SK-N-SH (cell line): ENCODE results near the gene KIR2DL3. TPM values are rescaled to one million over a fixed set of nuclear protein-coding genes. Genes with fewer than 3 reads are reported as not detected.
"Not testable (repeated sequence)": the region's sequence is repeated elsewhere in the genome, so short reads cannot be mapped to it uniquely, and the experiment has no call there.

Experiments
- CTCF ChIA-PET: fragments of 300-600, 350-600 bp; formaldehyde crosslinking; extraction: SDS; loops from one replicate; lab custom pipeline; 2021; lab: Yijun Ruan, JAX
- POLR2A ChIA-PET: fragments of 350-600 bp; sonication (Branson Sonifier 250); formaldehyde crosslinking; extraction: SDS; loops from one replicate; lab custom pipeline; 2020; ENCODE audit warnings: antibody characterized with exemption, inconsistent platforms; lab: Yijun Ruan, JAX
- DNase-seq: peaks from one replicate; pipeline ENCODE4 v3.0.0; 2012
- H2AFZ ChIP-seq: fragments of 200-600 bp; sonication (generic); 2 replicates; pipeline ENCODE4 v1.8.1; 2016; ENCODE audit warnings: antibody characterized with exemption, mild to moderate bottlenecking, low read depth
- H3F3A ChIP-seq: fragments of 200-600 bp; sonication (generic); replicated peaks from 2 replicates; pipeline ENCODE3; 2016; ENCODE audit warnings: antibody characterized with exemption, mild to moderate bottlenecking; ENCODE audit not compliant: insufficient read depth
- H3K27ac ChIP-seq, 2 experiments: fragments of 200-500 bp in 1 of 2; fragments of 200-600 bp in 1 of 2; sonication (Bioruptor generic) in 1 of 2; sonication (generic), shearing (Covaris generic) in 1 of 2; 2 replicates each; pipeline versions ENCODE4 v1.5.1 to v1.6.1; 2014 to 2016; ENCODE audit warnings: low read depth in 2 of 2, inconsistent platforms in 1 of 2, low read length in 1 of 2, mild to moderate bottlenecking in 1 of 2, mixed read lengths in 1 of 2
- H3K27me3 ChIP-seq: fragments of 200-600 bp; sonication (generic), shearing (Covaris generic); 2 replicates; pipeline ENCODE4 v1.6.1; 2016; ENCODE audit warnings: mixed run types; ENCODE audit not compliant: insufficient read depth
- H3K36me3 ChIP-seq, 2 experiments: fragments of 200-500 bp in 1 of 2; fragments of 200-600 bp in 1 of 2; sonication (Bioruptor generic) in 1 of 2; sonication (generic) in 1 of 2; replicated peaks in 1 of 2; 2 replicates each; pipeline versions ENCODE3 to v1.5.1; 2014 to 2016; ENCODE audit warnings: low read length in 1 of 2, mild to moderate bottlenecking in 1 of 2; ENCODE audit not compliant: insufficient read depth in 2 of 2, control insufficient read depth in 1 of 2
- H3K4me1 ChIP-seq, 2 experiments: fragments of 200-500 bp in 1 of 2; fragments of 200-600 bp in 1 of 2; sonication (Bioruptor generic) in 1 of 2; sonication (generic), shearing (Covaris generic) in 1 of 2; 2 replicates each; pipeline versions ENCODE4 v1.5.1 to v1.6.1; 2014 to 2016; ENCODE audit warnings: low read depth in 1 of 2, low read length in 1 of 2, mixed run types in 1 of 2; ENCODE audit not compliant: insufficient read depth in 2 of 2, control insufficient read depth in 1 of 2
- H3K4me2 ChIP-seq: fragments of 200-600 bp; sonication (generic), shearing (Covaris generic); 2 replicates; pipeline ENCODE4 v1.6.1; 2017; ENCODE audit warnings: mixed run types
- H3K4me3 ChIP-seq, 2 experiments: fragments of 200-500 bp in 1 of 2; fragments of 200-600 bp in 1 of 2; sonication (Bioruptor generic) in 1 of 2; sonication (generic), shearing (Covaris generic) in 1 of 2; 2 replicates each; pipeline versions ENCODE4 v1.5.1 to v1.8.1; 2014 to 2016; ENCODE audit warnings: low read depth in 2 of 2, inconsistent platforms in 1 of 2, low read length in 1 of 2, mild to moderate bottlenecking in 1 of 2, mixed read lengths in 1 of 2, moderate library complexity in 1 of 2
- H3K79me2 ChIP-seq: fragments of 200-600 bp; sonication (generic); 2 replicates; pipeline ENCODE4 v1.8.1; 2017; ENCODE audit warnings: mild to moderate bottlenecking; ENCODE audit not compliant: insufficient read depth
- H3K9ac ChIP-seq: fragments of 200-600 bp; sonication (generic); 2 replicates; pipeline ENCODE4 v1.6.1; 2017; ENCODE audit warnings: mixed run types
- H3K9me2 ChIP-seq: fragments of 200-600 bp; sonication (generic); 2 replicates; pipeline ENCODE4 v1.6.1; 2017; ENCODE audit warnings: mixed run types
- H3K9me3 ChIP-seq: fragments of 200-600 bp; sonication (generic); 2 replicates; pipeline ENCODE4 v1.6.1; 2017; ENCODE audit warnings: mixed run types, mild to moderate bottlenecking, moderate library complexity
- H4K20me1 ChIP-seq: fragments of 200-600 bp; sonication (generic); 2 replicates; pipeline ENCODE4 v1.6.1; 2017; ENCODE audit warnings: mild to moderate bottlenecking, mixed run types; ENCODE audit not compliant: insufficient read depth
- CHD2 ChIP-seq: fragments of 150-350 bp; IDR thresholded peaks from 2 replicates; pipeline ENCODE4 v1.6.1; 2018; ENCODE audit warnings: low read length; ENCODE audit not compliant: partially characterized antibody
- ELF1 ChIP-seq: IDR thresholded peaks from 2 replicates; pipeline ENCODE4 v1.4.0; 2012
- FOSL2 ChIP-seq: IDR thresholded peaks from 2 replicates; pipeline ENCODE4 v1.4.0; 2012; ENCODE audit warnings: low read depth, mild to moderate bottlenecking, moderate library complexity, borderline replicate concordance
- FOXJ3 ChIP-seq: sonication (generic); formaldehyde crosslinking; IDR thresholded peaks from 2 replicates; pipeline ENCODE4 v1.5.1; 2020; ENCODE audit warnings: mild to moderate bottlenecking, missing genetic modification reagents
- FOXM1 ChIP-seq: IDR thresholded peaks from 2 replicates; pipeline ENCODE4 v1.4.0; 2012; ENCODE audit warnings: low read depth, mild to moderate bottlenecking
- GATA2 ChIP-seq: sonication (generic); formaldehyde crosslinking; IDR thresholded peaks from 2 replicates; pipeline ENCODE4 v1.5.0; 2020; ENCODE audit warnings: mild to moderate bottlenecking, missing genetic modification reagents
- JUND ChIP-seq: IDR thresholded peaks from 2 replicates; pipeline ENCODE4 v1.4.0; 2012
- MXI1 ChIP-seq: IDR thresholded peaks from 2 replicates; pipeline ENCODE4 v1.6.1; 2012; ENCODE audit warnings: mild to moderate bottlenecking, low read depth, low read length, improper control_type of control experiment
- POLR2AphosphoS5 ChIP-seq: IDR thresholded peaks from 2 replicates; pipeline ENCODE4 v1.6.1; 2012; ENCODE audit warnings: low read depth, low read length
- RAD21 ChIP-seq: IDR thresholded peaks from 2 replicates; pipeline ENCODE4 v1.6.1; 2012; ENCODE audit warnings: mild to moderate bottlenecking, low read length
- RXRA ChIP-seq: IDR thresholded peaks from 2 replicates; pipeline ENCODE4 v1.4.0; 2012; ENCODE audit warnings: low read depth, mild to moderate bottlenecking, borderline replicate concordance
- SMC3 ChIP-seq: IDR thresholded peaks from 2 replicates; pipeline ENCODE4 v1.6.1; 2012; ENCODE audit warnings: low read depth, low read length, improper control_type of control experiment
- USF2 ChIP-seq: fragments of 150-350 bp; IDR thresholded peaks from 2 replicates; pipeline ENCODE4 v1.6.1; 2017; ENCODE audit warnings: antibody characterized with exemption, low read length, low read depth, borderline replicate concordance
- ZBTB33 ChIP-seq: IDR thresholded peaks from 2 replicates; pipeline ENCODE4 v1.4.0; 2012; ENCODE audit warnings: low read depth, borderline replicate concordance
- WGBS: methylation state at CpG from one replicate; pipeline ENCODE4 v1.1.6; 2017; ENCODE audit warnings: low lambda C conversion rate; 5-methylcytosine and 5-hydroxymethylcytosine counted together
- polyA plus RNA-seq, 3 experiments: library from polyadenylated mRNA; depleted of rRNA; stranded (reverse); fragments of >200 nt; gene quantifications; 2 replicates each; pipeline ENCODE4 v1.2.3, GENCODE V29; 2012
- TF ChIP-seq, protein P1 (sequence below): fragments of 200-600 bp; sonication (generic); IDR thresholded peaks from 2 replicates; pipeline ENCODE4 v1.6.1; 2017; ENCODE audit warnings: antibody characterized with exemption, mild to moderate bottlenecking, moderate library complexity

The KIR2DL3 gene
- polyA plus RNA-seq, 1 of the 3 experiments (the other 2 are of a cell fraction): not detected

- Histone ChIP-seq H3K36me3 (no peaks in the 10 kb centered on the region), H3K4me3 (no peak overlapping the region), H3K27me3 (no peaks in the 10 kb centered on the region), H3K9me3 (no peaks in the 10 kb centered on the region), H4K20me1 (no peaks in the 10 kb centered on the region), H3F3A (no peaks in the 10 kb centered on the region), H3K9ac (no peak overlapping the region), H3K27ac (no peak overlapping the region), H3K79me2 (no peaks in the 10 kb centered on the region), H3K4me2 (no peak overlapping the region), H2AFZ (no peak overlapping the region), H3K9me2 (no peaks in the 10 kb centered on the region), H3K4me1 (no peaks in the 10 kb centered on the region)
- TF ChIP-seq RAD21 (no peak), USF2 (no peak), MXI1 (no peak), RXRA (no peak), ELF1 (no peak), FOXJ3 (CRISPR knock-in tag) (no peak), FOSL2 (no peak), CHD2 (no peak), GATA2 (no peak), ZBTB33 (no peak), FOXM1 (no peak), POLR2AphosphoS5 (no peak)
- POLR2A ChIA-PET: no interaction called here
- DNase-seq: no peak
- CTCF ChIA-PET: no interaction called here
- WGBS: 4% methylated on average over 1 of the region's 1 CpG
Observed at GRCh38 chr19:54738715-54739114, 402 bp downstream of the KIR2DL3 start.

GRCh38 chr19:54739587-54740497 is 1.5 kb downstream of the KIR2DL3 start:
- Histone ChIP-seq H3K9ac (no peak overlapping the region), H3K27ac (no peak overlapping the region), H3K4me2 (no peak overlapping the region), H4K20me1 (no peaks in the 10 kb centered on the region), H3K27me3 (no peaks in the 10 kb centered on the region), H2AFZ (no peak overlapping the region), H3K36me3 (no peaks in the 10 kb centered on the region), H3K4me3 (no peak overlapping the region), H3K9me2 (no peaks in the 10 kb centered on the region), H3F3A (no peaks in the 10 kb centered on the region), H3K79me2 (no peaks in the 10 kb centered on the region), H3K9me3 (no peaks in the 10 kb centered on the region), H3K4me1 (no peaks in the 10 kb centered on the region)
- POLR2A ChIA-PET: no interaction called here
- no peak for DNase-seq
- 4% methylated on average over 11 of the region's 13 CpGs for WGBS
- CTCF ChIA-PET: no interaction called here
- TF ChIP-seq, protein P1, sequence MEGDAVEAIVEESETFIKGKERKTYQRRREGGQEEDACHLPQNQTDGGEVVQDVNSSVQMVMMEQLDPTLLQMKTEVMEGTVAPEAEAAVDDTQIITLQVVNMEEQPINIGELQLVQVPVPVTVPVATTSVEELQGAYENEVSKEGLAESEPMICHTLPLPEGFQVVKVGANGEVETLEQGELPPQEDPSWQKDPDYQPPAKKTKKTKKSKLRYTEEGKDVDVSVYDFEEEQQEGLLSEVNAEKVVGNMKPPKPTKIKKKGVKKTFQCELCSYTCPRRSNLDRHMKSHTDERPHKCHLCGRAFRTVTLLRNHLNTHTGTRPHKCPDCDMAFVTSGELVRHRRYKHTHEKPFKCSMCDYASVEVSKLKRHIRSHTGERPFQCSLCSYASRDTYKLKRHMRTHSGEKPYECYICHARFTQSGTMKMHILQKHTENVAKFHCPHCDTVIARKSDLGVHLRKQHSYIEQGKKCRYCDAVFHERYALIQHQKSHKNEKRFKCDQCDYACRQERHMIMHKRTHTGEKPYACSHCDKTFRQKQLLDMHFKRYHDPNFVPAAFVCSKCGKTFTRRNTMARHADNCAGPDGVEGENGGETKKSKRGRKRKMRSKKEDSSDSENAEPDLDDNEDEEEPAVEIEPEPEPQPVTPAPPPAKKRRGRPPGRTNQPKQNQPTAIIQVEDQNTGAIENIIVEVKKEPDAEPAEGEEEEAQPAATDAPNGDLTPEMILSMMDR: no peak
- no peak for TF ChIP-seq ZBTB33
- no peak for TF ChIP-seq JUND
- no peak for TF ChIP-seq RAD21
- no peak for TF ChIP-seq SMC3
- TF ChIP-seq FOSL2: no peak

DNA sequence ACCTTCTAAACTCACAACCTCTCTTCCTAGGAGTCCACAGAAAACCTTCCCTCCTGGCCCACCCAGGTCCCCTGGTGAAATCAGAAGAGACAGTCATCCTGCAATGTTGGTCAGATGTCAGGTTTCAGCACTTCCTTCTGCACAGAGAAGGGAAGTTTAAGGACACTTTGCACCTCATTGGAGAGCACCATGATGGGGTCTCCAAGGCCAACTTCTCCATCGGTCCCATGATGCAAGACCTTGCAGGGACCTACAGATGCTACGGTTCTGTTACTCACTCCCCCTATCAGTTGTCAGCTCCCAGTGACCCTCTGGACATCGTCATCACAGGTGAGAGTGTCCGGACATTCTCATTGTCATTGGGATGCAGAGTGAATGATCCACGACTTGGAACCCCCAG is 3.6 kb downstream of the KIR2DL3 start:
- 3% methylated on average over 5 of the region's 5 CpGs for WGBS

More for the DNA sequence above, 3.6 kb downstream of the KIR2DL3 start:
- H3K9me2 ChIP-seq, H3F3A ChIP-seq, DNase-seq, H2AFZ ChIP-seq, H3K79me2 ChIP-seq, H3K36me3 ChIP-seq, H4K20me1 ChIP-seq, POLR2A ChIA-PET, H3K27ac ChIP-seq, H3K9ac ChIP-seq, H3K4me2 ChIP-seq, H3K27me3 ChIP-seq, H3K9me3 ChIP-seq, H3K4me1 ChIP-seq, CTCF ChIA-PET, H3K4me3 ChIP-seq: not testable (repeated sequence)
